Loucy (cell line): ENCODE results near the gene LRRTM2.

ENCODE experiments used
- CTCF ChIP-seq: fragments of 200-600 bp; sonication (generic); conservative IDR thresholded peaks from 2 replicates; pipeline ENCODE4 v1.5.1; 2014; ENCODE audit warnings: mild to moderate bottlenecking, antibody characterized with exemption, low read length
- EZH2phosphoT487 ChIP-seq: fragments of 200-600 bp; IDR thresholded peaks from 2 replicates; pipeline ENCODE4 v1.6.1; 2018; ENCODE audit warnings: antibody characterized with exemption, mild to moderate bottlenecking, moderate library complexity, borderline replicate concordance

DNA sequence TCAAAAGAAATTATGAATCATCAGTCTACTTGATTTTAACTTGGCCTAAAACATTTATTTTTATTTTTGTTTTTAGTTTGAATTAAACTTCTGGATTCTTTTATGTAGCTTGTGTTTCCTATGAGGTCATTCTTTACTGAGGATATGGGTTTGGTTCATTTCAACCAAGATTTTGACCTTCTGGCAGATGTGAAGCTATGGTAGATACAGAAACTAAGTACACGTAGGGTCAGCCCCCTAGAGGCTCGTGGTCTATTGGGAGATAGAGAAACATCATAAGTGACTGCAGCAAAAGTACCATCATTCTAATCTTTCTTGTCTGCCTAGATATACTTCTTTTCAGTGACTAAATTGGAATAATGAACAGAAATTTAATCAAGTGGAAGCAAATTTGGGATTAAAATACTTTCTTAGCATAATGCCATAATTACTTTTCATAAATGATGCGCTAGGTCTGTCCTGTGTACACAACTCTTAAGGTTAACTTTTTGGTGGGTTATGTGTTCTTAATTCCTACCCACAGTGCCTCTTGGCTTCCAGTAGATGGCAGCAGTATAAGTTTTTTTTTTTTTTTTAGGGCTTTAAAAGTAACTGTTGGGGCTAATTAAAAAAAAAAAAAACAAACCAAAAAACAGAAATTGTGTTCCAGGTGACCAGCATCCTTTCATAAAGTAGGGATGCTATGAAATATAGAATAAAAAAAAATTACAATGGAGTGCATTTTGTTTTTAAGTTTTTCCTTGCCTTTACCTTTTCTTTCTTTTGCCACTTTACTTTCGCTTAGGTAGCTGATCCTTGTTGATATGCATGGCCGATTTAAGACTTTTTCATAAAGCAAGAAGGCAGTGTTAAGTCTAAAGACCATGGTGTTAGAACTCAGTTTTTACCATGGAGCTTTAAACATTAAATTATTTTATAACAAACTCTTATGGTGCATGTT, 49.9 kb downstream of the LRRTM2 start:
- TF ChIP-seq CTCF (peak; percentile 70), EZH2phosphoT487 (no peak)
